Activated naive CD4-positive, alpha-beta T cell treated with anti-CD3 and anti-CD28 coated beads, Interleukin-2, amount 50 U/mL, for 16 hours (primary cell): ENCODE results near the gene SPDYC.

Experiments
- DNase-seq: peaks from one replicate; pipeline ENCODE4 v3.0.0-alpha.2; 2020

Gene SPDYC

GRCh38 chr11:65170058-65170534 is at the start of gene SPDYC:
TSS of gene SPDYC (plus strand) at chr11:65170233. CDS start at chr11:65171358, 1,125 bp downstream.
- no peak for DNase-seq

DNA sequence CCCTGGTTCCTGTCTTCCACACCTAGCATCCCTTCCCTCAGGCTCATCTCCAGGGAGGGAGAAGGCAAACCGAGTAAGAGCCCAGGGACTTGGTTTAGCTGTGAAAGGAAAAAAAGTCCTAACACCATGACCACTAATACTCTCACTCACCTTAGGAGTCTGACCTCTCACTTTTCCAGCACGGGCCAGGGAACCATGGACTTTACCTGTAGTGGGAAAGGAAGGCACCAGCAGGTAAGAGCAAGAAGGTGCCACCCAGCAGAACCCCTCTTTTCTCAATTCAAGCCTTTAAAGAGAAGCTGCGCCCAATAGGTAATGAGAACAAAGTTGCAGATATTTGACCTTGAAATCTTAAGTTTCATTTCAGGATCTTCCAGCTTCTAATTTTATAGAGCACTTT is 49.2 kb upstream of the SPDYC start:
- DNase-seq = no peak

- DNase-seq = no peak
Observed at GRCh38 chr11:65121447-65121864, 48.6 kb upstream of the SPDYC start.

DNA sequence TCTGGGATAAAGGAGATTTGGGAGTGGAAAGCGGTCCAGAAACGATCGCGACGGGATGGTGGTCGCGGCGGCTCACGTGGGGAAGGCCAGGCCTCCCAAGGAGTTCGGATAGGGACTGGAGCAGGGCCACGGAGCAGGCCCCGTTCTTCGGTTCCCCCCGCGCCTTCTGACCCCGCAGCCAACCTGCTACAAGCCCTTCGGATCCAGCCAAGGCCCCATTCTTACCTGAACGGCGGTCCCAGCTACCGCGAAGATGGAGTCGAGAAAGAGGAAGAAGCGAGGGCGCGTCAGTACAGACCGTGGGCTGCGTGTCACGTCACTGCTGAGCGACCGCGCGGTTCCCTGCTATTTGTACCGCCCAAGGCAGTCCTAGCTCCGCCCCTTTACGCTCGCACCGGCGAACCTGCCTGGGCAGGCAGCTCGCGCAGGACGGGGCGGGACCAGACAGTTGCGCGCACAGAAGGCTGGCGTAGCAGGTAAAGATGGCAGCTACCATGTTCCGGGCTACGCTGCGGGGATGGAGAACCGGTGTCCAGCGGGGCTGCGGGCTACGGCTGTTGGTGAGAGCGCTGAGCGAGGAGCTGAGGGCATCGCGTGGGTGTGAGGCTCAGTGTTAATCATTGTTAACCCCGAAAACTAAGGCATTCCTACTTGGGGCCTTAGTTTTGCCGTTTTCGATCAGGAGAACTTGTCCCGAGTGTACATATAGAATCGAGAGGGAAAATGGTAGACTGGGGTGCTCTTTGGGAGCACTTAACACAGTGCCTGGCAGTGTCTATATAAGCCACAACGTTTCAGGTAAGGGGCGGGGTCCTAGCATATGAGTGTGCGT is 48.0 kb upstream of the SPDYC start, which contains the start of the genes FAU and MRPL49:
FAU (minus strand) TSS at position 270 of the 832 bp plus-strand sequence. CDS start 321 bp downstream, outside the sequence.
MRPL49 (plus strand) TSS at position 457 of the 832 bp plus-strand sequence; CDS start at position 483, 26 bp downstream.
- peak; percentile 100 for DNase-seq

DNA sequence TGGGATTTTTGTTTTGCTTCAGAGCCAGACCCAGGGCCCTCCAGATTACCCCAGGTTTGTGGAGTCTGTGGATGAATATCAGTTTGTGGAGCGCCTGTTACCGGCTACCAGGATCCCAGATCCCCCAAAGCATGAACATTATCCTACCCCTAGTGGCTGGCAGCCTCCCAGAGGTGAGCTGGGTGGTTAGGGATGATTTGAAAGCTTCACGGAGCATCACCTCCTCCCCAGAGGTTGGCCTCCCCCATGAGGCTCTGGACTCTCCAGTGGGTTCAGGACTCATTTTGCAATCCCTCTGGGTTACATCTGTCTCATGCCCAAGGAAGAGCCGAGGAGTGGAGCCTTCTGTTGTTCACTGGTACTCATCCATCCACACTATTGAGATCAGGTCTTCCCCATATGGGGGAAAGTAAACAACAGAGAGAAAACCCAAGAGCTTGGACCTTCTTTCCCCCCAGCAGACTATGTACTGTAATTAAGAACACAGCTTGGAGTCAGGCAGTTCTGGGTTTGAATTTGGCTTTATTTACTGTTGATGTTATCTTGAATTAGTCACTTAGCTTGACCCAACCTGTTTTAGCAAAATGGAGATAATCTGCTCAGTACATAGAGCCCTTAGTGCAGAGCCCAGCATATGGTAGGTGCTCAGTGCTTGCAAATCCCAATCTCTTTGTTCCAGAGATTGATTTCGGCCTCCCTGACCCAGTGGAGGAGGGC is 45.4 kb upstream of the SPDYC start:
- DNase-seq = no peak

DNA sequence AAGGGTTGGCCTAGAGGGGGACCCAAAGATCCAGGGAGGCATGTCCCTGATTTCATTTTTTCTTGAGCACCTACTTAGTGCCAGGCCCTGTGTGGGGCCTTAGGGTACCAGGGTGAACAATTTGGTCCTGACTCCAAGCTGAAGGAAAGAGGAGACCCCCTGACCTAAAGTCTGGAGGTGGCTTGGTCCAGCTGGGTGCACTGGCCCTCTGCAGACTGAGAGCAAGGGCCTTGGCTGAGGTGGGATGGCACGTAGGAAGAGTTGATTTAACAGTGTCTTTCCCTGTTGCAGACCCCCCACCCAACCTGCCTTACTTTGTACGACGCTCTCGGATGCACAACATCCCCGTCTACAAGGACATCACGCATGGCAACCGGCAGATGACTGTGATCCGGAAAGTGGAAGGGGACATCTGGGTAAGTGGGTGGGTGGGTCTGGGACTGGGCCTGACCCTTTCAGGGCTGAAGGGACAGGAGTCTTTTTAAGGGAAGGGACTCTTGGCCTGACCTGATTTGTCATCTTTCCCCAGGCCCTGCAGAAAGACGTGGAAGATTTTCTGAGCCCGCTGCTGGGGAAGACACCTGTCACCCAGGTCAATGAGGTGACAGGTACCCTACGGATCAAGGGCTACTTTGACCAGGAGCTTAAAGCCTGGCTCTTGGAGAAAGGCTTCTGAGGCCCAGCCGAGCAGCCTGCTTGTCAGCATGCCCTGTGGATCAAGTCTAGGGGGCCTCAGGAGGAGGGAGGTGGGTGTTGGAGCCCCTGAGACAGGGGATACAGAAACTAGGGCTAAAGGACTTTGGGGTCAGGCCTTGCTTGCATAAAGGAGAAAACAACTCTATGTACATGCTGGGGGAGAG is 44.6 kb upstream of the SPDYC start:
- DNase-seq = no peak

GRCh38 chr11:65126624-65127274 is 43.3 kb upstream of the SPDYC start:
- no peak for DNase-seq

DNA sequence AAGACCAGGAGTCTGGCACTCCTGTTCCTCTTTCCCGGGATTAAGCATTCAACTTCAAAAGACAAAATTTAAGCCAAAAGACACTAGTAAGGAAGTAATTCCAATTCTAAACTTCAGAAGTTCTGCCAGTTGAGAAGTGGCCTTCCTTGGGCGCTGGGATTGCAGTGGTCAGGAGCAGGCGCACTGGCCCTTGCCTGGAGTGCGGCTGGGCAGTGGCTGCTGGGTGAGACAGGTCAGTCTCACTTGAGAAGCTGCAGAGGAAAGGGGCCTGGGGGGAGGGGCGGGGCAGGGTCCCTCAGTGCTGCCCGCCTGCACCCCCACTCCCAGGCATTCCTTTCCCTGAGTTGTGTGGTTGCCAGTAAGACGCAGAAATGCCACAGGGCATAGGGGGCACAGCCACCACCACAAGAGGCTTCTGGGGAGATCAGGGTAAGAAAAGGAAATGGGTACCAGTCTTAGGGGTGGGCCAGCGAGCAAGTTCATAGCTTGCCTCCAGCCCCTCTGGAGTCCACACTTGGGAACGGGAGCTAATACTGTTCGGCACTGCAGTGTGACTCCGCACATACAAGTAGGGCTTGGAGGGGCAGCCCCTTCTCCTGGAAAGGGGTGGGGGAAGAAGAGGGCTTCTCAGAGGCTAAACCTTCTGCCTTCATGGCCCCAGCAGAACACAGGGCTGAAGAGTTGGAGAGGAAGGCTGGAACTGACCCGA is 42.4 kb upstream of the SPDYC start:
- DNase-seq = no peak

- DNase-seq = no peak
Observed at GRCh38 chr11:65128182-65129145, 41.6 kb upstream of the SPDYC start.

DNA sequence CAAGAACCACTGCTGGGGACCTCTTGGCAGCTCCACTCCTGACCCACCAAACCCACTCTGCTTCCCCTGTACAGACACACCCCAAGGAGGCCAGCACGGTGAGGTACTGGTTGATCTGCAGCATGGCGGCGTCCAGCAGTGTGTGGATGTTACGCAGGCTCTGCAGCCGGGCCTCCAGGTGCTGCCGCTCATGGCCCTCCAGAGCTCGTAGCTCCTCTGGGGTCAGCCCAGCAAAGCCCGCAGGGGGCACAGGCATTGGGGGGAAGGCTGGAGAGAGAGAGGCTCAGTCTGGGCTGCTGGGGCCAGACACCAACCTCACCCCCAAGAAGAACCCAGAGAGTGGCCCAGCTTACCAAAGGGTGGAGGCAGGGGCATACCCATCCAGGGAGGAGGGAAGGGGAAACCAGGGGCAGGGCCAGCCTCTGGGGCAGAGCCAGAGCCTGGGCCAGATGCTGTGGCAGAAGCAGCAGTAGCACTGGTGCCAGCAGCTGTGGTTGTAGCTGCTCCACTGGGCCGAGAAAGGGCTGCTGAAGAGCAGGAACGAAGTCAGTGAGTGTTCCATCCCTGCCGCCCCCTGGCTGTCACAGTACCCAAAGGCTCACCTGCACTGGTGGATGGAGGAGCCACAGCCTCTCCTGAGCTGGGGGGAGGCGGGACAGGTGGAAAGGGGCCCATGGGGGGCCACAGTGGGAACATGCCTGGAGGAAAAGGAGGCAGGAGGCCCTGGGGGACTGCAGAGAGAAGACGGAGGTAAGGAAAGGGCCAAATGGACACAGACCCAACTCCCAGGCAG is 40.2 kb upstream of the SPDYC start:
- DNase-seq = no peak

GRCh38 chr11:65130631-65131416 is 39.2 kb upstream of the SPDYC start:
- no peak for DNase-seq

DNA sequence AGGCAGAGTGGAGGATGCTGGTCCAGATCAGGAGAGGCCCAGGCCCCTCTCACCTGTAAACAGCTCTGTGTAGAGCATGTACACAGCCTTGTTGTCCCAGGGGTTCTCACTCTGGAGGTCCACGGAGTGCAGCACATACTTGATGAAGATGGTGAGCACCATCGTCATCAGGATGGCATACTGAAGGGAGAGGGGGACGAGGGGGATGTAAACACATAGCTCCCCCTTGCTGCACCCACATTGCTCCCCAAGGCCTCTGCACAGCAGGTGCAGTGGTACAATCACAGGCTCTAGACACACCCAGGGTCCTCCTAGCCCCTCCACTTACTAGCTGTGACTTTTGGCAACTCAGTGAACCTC is 38.6 kb upstream of the SPDYC start:
- DNase-seq = no peak

GRCh38 chr11:65131895-65132237 is 38.2 kb upstream of the SPDYC start:
- no peak for DNase-seq

- DNase-seq = no peak
Observed at GRCh38 chr11:65132238-65132987, 37.6 kb upstream of the SPDYC start.

DNA sequence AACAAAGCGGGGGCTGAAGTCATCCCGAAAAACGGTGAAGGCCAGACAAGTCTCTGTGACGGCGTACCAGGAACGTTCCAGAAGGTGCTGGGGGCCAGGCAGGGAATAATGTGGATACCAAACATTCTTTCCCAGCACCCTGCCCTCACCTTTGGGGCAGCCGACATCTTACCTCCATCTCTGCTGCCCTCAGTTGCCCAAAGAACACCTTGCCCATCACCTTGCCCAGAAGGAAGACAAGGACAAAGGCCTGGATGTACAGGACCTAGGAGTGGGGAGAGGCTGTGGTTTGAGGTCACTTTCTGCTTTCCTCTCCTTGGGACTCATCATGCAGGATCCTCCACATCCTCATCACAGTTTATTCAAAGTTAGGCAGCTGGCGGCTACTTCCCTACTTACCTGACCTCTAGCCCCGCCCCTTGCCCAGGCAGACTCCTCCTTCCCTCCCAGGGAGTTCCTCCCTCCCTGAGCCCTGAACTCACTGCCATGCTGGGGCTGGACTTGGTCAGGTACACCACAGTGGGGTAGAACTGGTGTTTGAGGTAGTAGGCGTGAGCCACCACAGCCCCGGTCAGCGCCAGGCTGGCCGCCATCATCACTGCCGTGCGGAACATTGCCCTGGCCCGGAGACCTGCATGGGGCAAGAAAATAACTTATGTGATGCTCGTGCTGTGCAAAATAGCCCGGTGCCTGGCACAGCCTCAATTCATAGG is 36.9 kb upstream of the SPDYC start:
- DNase-seq = peak; percentile 68

GRCh38 chr11:65133724-65134123 is 36.3 kb upstream of the SPDYC start:
- DNase-seq = no peak

DNA sequence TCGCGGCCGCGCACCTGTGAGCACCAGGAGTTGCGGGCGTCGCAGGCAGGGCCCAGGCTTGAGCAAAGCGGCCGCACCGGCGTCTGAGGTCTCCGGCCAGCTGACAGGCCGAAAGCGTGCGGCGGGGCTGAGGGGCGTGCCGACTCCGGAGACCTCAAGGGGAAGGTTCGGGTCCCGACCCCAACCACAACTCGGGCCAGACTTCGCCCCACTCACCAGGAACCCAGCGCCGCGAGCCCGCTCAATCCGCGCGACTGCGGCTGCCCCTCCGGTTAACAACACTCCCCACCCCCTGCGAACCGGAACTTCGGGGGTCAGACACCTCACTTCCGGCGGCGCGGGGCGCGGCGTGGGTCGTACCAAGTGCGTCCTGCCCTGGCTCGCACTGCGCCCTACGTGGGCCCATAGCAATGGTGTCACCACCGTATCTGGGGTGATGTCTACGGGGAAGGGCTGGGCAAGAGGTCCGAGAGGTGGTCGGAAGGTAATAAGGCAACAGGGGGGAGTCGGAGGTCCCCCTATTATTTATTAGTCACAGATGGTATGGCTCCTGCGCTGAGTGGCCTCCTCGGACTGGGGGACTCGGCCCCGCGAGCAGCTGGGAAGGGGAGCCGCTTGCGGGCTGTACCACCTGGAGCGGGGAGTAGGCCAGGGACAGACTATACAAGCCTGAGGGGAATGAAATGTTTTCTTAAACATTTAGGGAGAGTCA is 35.6 kb upstream of the SPDYC start, which contains the start of gene SYVN1:
SYVN1 (minus strand) TSS at position 280 of the 712 bp plus-strand sequence. CDS start 918 bp downstream, outside the sequence.
- DNase-seq = peak; percentile 94
